Stimulated activated CD4-positive, alpha-beta T cell treated with anti-CD3 and anti-CD28 coated beads, Interleukin-4, amount 100 ng/mL, for 1 hour (primary cell): ENCODE data around the gene DNAH17.

Experiments used
- DNase-seq: peaks from one replicate; pipeline ENCODE4 v3.0.0-alpha.2; 2020

The DNAH17 gene

DNA sequence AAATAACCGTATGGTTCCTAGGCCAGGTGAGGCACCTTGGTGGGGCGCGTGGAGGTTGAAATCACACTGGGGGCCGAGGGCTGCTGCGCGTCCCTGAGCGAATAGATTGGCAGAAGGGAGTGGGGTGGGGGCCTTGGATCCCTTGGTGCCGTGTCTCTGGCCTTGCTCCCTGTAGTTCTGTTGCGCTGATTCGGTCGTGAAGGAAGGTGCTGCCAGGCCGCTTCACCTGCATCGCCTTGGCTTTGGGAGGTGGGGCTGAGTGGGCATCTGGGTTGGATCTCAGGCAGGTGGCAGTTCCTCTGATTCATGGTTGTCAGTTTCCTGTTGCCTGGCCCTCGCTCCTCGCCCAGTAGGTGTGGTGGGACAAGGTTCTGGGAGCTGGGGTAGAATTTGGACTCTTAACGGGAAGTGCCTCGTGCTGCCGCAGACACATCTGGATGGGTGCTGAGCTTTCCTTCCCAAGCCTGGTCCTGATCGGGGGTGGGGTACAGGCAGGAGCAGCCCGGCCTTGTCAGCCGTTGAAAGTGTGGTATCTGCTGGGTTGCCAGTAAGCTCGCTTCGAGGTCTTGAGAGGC is 168.6 kb downstream of the DNAH17 start:
- DNase-seq, result no peak

DNA sequence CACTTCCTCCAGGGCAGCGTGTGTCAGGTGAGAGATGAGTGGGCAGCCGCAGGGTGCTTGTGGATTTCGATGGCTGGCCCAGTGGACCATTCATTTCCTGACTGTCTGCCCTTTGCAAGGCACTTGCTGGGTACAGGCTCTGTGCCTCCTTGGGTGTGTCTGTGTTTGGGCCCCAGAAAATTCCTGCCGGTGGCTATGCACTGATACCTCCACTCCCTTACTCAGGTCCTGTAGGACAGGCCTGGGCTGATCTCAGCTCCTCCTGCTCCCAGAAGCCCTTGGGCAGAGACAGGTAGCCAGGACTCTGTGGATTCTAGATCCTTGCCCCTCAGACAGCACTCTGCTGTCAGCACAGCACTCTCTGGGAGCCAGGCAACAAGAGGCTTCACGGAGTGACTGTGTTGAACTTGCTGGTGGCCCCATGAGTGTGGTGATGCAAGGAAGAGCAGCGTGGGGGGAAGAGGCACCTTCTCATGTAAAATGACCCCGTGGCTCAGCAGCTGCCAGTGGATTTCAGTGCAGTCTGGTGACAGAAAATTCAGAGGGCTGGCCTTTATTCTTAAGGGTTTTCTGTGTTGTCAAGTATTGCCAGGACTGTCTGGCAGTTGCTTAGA is 169.7 kb downstream of the DNAH17 start:
- DNase-seq, result no peak

DNA sequence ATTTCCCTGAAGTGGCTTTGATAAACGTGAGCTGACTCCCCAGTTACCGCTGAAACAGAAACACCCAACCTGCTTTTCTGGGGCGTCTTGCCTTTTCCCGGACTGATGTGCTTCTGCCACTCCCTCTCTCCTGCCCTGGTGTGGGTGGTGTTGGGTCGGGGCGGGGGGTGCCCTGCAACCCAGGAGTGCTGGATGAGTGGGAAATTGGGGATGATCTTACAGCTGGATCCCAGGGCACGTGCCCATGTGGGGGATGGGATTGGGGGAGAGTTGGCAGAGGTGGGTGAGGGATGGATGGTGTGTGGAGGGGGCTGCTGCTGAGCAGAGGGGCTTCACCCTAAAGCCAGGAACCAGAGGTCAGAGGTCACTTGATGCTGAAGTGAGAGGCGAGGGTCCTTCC is 170.3 kb downstream of the DNAH17 start:
- DNase-seq, result no peak

DNA sequence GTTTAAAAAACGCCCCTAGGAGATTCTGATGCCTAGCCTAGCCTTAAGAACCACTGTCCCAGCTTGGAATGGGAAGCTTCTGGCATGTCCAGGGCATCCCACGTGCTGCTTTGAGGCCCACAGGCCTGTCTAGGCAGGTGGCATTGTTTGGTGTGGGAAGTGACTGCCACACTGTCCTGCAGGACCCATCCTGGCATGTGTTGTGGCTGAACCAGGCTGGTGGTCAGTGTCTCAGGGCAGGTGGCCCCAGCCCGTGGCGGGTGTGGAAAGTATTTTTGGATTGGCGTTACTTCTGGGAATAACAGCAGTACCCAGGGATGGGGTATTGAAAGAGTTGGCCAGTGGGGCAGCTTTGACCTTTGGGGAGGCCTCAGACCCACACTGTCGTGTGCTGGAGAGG is 170.8 kb downstream of the DNAH17 start:
- DNase-seq, result no peak

DNA sequence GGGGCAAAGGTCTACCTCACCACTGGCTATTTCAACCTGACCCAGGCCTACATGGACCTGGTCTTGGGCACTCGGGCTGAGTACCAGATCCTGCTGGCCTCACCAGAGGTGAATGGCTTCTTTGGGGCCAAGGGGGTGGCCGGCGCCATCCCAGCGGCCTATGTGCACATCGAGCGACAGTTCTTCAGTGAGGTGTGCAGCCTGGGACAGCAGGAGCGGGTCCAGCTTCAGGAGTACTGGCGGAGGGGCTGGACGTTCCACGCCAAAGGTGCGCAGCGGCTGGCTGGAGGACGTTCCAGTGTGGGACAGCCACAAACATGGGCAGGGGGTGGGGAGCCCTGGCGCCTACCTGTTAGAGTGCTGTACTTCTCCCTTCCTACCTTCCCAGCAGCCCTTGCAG is 173.4 kb downstream of the DNAH17 start:
- DNase-seq, result no peak

DNA sequence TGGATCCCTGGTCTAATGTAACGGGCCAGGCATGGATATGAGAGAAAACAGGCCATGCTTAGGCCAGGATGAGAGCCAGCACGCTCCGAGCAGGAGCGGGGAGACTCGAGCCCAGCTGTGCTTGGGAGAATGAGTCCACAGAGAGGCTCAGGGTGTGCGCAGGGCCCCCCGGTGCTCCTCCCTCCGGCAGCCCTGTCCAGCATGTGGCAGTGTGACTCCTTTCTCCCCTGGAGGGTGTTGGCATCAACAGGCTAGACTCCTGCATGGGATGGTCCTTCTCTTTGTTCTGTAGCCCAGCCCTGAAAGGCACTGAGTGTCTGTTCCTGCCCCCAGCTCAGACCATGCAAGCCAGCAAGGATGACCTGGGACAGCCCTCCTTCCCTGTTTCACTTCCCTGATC is 175.3 kb downstream of the DNAH17 start:
- DNase-seq, result no peak

DNA sequence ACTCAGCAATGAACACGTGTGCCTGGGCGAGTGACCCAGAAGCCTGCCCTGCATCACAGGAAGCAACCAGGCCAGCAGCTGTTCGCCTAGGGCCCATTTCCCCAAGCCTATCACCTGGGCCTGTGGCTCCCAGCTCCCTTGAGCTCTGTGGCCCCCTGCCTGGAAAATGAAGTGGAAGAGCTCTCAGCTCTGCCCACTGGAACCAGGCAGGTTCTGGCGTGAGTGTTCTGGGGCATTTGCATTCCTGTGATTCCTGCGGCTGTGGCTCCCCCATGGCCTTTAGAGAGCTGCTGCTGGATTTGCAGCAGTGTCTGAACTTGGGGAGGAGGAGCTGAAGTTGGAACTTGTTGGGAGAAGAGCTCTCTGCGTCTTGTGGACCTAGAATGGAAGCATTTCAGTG is 175.9 kb downstream of the DNAH17 start:
- DNase-seq, result no peak

DNA sequence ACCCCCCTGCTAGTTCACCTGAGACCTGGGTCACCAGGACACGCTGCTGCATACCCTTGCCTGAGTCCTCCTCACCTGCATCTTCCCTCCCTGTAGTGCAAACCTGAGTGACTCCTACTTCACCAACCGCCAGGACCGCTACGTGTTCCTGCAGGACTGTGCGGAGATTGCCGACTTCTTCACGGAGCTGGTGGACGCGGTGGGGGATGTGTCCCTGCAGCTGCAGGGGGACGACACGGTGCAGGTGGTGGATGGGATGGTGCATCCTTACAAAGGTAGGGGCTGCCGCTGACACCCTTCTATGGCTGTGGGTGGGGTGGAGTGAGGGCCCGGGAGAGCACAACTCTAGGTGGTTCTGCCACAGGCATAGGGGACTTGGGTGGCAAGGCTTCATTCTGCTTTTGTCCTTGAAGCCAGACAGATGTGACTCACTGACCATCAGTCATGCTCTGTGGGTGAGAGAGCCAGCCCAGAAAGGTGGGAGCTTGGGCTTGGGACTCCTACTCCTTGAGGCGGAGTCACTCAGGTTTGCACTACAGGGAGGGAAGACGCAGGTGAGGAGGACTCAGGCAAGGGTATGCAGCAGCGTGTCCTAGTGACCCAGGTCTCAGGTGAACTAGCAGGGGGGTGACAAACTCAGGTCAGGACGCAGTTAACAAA is 176.5 kb downstream of the DNAH17 start:
- DNase-seq, result no peak

DNA sequence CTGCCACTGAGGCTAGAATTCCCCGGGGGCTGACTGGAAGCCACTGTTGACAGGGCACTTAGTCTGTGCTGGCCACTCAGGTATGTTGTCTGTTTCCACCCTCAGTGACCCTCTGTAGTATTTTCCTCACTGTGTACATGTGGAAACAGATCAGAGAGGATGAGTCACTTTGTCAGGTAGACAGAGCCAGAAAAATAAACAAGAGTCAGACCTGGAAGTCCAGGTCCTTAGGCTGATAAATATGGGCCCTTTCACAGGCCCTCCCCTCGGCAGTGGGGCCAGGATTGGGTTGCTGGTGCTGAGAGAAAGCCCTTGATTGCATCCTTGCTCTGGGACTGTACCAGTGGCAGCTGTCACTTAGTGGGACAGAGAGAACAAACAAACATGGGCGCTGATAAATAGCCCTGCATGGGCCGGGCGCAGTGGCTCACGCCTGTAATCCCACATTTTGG is 177.5 kb downstream of the DNAH17 start:
- no peak for DNase-seq

DNA sequence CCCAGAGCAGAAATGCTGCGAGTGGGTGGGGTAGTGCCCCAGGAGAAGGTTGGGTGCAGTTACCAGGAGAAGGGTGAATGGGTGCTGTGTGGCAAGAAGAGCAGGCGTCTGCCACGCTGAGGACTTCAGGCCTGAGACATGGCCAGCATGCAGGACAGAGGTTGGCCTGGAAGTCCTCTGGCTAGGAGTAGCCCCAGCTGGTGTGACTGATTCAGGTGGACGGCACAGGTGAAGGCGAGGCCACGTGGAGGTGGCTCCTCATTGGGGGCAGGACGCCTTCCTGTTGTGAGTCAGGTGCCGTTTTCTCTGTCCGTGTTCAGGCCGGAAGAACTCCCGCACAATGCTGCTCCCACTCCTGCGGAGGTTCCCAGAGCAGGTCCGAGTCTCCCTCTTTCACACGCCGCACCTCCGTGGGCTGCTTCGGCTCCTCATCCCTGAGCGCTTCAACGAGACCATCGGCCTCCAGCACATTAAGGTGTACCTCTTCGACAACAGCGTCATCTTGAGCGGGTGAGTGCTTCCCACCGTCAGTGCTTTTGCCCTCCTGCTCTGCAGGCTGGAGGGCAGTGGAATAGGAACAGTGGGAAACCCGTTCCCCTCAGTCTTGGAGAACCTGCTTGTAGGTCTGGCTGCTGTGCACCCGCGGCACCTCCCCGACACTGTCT is 178.0 kb downstream of the DNAH17 start:
- DNase-seq, result no peak

DNA sequence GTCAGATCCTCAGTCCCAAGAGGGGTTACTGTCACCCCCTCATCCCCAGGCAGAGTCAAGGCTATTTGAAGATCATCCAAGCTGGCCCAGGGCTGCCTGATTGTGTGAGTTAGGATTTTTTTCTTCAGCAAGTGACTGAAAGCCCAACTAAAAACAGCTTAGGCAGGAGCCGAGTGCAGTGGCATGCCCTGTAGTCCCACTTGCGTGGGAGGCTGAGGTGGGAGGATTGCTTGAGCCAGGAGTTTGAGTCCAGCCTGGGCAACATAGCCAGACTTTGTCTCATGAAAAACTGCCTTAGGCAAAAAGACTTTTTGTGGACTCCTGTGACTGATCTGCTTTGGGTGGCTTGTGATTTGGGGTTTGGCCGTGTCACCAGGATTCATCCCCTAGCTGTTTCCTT is 178.8 kb downstream of the DNAH17 start:
- no peak for DNase-seq

DNA sequence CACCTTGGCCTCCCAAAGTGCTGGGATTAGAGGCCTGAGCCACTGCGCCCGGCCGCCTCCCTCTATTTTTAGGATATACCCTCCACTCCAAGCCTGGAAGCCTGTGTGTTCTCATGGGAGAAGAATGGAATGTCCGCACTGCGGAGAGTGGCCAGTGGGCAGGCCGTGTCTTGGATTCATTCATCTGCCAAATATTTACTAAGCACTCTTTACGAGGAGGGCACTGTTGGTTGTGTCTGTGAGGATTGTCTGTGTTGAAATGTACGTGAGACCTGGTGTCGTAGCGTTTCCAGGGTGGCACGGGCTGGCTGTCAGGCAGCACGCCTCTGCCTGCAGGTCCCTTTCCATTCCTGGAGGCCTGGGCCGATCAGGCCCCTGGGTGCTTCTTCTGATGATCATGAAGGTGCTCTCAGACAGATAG is 179.5 kb downstream of the DNAH17 start:
- DNase-seq, result no peak

DNA sequence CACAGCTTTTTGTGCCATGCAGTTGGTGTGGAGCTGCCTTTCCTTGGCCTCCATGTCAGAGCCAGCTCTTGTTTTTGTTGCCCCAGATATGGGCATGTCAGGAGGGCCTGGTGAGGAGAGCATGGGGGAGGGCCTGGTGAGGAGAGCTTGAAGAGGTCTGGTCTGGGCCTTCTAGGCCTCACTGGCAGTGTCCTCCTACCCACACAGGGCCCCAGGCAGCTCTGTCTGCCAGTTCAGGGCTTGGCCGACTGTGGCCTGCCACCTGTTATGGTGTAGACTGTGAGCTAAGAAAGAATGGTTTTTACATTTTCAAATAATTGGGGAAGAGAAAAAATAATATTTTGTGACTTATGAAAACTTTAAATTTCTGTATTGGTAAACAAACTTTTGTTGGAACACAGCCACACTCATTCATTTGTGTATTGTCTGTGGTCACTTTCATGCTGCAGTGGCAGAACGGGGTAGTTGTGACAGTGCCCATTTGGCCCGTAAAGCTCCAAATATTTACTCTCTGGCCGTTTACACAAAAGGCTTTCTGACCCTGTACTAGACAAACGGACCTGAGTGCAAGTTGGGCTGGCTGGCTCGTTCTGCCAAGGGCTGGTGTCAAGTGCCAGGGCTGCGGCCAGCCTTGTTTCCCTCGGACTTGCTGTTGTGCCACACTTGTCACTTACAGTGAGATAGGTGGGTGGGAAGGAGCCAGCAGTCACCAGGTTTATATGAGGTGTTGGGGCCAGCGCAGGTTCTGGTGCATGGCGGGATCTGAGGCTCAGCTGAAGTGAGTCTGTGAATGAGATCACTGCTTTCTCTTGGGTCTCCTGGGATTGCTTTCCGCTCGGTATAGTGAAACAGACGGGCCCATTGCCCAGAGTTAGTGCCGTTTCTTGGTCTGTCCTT is 180.5 kb downstream of the DNAH17 start:
- no peak for DNase-seq

DNA sequence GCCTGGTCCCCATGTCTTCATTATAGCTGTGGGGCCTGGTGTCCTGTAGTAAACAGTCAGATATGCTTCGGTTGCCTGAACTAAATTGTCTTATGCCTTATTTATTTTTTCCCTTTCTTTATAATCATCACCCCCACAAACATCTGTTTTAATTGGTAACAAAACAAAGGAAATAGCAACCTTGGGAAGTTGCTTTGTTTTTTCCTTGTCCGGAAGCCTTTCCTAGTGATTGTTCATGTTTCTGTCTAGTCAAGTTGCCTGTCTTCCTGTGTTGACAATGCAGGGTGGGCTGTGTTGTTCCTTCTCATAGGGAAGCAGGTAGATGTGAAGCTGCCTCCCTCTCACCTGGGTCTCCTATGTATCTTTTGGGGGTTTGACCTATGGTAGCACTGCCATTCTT is 182.0 kb downstream of the DNAH17 start:
- DNase-seq, result no peak

DNA sequence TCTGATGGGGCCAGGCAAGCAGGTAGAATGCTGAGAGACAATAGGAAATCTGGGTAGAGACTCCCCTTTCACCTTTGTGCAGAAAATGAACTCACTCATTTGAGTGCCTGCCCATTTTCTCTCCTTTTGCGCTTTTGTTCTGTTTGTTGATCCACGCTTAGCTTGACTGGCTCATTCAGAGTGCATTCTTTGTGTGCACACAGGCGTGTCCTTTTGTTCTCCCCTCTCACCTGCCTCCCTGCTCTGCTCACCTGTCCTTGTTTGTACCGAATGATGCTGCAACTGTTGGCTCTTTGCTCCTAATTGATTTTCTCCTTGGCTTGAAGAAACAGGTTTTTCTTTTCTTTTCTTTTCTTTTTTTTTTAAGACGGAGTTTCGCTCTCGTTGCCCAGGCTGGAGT is 183.0 kb downstream of the DNAH17 start:
- DNase-seq, result no peak

DNA sequence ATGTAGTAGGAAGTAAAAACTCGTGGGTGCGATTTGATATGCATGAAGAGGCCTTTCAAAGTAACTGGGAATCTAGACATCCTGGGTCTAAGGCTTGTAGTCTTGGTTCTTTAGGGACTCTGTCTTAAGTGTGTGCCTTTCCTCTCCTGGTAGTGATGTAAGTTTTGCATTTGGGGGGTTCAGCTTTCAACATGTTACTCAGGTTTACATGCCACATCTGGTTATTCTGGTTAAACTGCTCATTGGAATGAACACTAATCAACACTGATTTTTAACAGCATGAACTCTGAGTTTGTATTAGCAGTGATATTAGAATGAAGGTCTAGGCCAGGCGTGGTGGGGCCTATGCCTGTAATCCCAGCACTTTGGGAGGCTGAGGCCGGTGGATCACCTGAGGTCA is 183.6 kb downstream of the DNAH17 start:
- DNase-seq, result no peak

DNA sequence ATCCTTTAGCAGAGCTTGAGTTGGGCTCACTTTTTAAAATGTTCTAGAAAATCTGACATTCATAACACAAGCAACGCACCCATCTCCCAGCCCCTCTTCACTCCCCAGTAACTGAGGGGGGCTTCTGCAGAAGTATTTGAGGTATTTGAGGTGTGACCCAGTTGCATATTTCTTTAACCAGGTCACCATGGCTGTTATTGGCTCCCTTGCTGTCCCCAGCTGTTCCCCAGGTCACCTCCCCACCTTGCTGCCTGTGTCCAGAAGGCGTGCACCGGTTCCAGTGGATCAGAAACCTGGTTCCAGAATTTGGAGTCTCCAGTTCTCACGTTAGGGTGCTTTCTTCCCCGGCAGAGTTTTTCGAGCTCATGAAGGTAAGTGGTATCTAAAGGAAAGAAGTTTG is 184.9 kb downstream of the DNAH17 start:
- no peak for DNase-seq

DNA sequence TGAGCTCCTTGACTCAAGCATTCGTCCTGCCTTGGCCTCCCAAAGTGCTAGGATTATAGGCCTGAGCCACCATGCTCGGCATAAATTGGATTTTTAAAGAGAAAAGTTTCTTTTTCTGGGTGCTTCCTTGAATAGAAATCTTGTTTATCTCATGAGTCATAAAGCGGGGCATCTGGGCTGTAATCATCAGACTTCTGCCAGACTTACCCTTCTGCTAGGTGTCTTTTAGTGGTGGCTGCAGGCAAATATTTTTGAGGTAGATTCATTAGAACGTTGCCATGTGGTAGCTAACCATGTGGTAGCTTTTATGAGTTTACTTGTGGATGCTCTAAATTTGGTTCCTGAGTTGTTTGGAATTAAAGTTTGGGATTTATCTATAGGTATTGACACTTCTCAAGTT is 185.4 kb downstream of the DNAH17 start:
- DNase-seq, result no peak

DNA sequence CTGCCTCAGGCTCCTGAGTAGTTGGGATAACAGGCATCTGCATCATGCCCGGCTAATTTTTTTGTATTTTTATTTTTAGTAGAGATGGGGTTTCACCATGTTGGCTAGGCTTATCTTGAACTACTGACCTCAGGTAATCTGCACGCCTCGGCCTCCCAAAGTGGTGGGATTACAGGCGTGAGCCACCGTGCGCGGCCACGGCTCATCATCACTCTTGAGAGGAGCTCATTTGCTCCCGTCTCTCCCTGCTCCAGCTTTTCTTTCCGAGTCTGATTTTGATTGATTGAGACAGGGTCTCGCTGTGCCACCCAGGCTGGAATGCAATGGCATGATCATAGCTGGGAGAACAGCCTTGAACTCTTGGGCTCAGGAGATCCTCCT is 186.2 kb downstream of the DNAH17 start:
- no peak for DNase-seq

DNA sequence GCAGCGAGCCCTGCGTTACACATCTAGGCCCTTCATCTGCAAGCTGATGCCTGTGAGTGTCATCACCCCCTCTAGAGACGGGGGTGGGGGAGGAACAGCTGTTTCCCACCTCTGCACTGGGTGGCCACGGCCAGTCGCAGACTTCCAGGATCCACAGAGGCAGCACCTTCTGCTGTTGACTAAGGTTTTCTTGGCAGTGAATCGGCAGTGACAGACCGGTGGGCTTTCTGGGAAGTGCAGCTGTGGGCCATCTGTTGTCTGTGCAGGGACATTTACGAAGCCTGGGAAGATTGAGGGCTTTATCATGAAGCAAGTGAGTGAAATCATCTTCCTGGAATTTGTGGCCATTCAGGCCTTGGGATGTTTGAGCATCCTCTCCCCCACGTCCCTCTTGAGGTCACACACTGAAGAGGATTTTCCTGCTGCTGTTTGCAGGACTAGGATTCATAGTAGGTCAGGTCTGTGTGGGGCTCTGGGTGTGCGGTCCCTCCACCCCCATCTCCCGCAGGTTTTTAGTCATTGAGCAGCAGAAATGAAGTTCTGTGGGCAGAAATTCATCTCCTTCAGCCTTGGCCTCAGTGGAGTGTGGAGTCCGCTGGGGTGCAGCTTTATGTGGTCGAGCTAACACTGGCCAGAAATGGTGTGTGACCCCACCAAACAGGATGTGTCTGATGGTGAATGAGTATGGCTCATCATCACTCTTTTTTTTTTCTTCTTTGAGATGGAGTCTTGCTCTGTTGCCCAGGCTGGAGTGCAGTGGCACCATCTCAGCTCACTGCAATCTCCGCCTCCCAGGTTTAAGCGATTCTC is 186.8 kb downstream of the DNAH17 start:
- DNase-seq, result no peak

DNA sequence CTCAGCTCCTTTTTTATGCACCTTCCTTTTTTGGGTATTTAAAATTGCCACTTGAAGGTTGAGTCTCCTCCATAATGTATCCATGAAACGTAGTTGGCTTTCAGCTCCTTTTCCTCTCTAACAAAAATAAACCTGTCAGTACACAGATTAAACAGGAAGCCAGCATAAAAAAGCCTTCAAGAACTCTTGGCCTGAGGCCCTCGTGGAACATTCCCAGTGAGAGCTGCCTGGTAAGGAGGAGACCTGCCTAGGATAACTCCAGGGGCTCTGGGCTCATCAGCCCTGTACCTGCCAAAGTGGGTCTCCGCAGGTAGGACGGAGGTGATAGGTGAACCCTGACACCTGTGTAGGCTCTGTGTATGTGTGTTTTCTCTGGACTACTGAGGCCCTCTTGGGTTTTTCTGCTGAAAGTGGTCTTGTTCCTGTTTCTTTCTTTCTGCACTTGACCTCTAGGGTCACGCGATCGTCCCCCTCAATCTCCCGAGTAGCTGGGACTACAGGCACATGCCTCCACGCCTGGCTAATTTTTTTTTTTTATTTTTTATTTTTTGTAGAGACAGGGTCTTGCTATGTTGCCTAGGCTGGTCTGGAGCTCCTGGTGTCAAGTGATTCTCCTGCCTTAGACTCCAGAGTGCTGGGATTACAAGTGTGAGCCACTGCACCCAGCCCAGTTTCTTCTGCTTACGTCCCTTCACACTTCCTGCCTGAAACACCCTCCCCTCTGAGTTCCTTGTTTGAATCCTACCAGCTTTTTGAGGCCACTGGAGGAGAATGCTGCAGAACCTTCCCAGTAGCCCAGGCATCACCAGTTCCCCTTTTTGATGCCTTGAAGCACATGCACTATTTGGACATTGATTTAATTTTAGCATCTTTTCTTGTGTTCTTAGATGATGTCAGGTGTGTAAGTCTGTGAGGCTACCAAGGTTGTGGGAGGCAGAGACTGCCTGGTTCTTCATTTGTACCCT is 188.9 kb downstream of the DNAH17 start:
- DNase-seq, result no peak
